Fibroblast of pulmonary artery (primary cell): ENCODE results near the gene UBTF.

Experiments used
- DNase-seq: peaks from one replicate; pipeline ENCODE4 v3.0.0-alpha.2; 2010; ENCODE audit warnings: low read depth
- H3K4me3 ChIP-seq: replicated peaks from 2 replicates; pipeline ENCODE4 v1.5.1; 2011; ENCODE audit warnings: low read depth, mild to moderate bottlenecking, control low read depth, low read length, moderate library complexity
- TF ChIP-seq, protein P1 (sequence below): IDR thresholded peaks from 2 replicates; pipeline ENCODE4 v1.5.1; 2011; ENCODE audit warnings: mild to moderate bottlenecking, control low read depth, low read length, inconsistent platforms; ENCODE audit errors: missing control alignments

The UBTF gene

DNA sequence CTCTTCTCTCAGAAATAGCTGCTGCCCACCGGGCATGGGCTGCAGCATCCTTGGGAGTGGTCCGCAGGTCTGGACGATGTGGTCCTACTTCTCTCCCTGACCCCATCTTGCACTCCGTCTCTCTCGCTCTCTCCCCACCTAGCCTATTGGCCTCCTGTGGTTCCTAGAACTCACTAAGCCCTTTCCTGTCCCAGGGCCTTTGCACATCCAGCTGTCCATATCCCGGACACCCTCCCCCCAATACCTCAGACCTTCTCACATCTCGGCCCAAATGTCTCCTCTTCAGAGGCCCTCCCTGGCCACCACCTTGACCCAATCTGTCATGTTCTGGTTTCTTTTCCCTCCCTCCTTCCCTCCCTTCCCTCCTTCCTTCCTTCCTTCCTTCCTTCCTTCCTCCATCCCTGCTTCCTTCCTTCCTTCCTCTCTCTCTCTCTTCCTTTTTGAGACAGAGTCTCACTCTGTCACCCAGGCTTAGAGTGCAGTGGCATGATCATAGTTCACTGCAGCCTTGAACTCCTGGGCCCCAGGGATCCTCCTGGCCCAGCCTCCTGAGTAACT lies 43.9 kb upstream of the UBTF start:
- H3K4me3 ChIP-seq = no peak overlapping the region
- DNase-seq = no peak
- TF ChIP-seq, protein P1, sequence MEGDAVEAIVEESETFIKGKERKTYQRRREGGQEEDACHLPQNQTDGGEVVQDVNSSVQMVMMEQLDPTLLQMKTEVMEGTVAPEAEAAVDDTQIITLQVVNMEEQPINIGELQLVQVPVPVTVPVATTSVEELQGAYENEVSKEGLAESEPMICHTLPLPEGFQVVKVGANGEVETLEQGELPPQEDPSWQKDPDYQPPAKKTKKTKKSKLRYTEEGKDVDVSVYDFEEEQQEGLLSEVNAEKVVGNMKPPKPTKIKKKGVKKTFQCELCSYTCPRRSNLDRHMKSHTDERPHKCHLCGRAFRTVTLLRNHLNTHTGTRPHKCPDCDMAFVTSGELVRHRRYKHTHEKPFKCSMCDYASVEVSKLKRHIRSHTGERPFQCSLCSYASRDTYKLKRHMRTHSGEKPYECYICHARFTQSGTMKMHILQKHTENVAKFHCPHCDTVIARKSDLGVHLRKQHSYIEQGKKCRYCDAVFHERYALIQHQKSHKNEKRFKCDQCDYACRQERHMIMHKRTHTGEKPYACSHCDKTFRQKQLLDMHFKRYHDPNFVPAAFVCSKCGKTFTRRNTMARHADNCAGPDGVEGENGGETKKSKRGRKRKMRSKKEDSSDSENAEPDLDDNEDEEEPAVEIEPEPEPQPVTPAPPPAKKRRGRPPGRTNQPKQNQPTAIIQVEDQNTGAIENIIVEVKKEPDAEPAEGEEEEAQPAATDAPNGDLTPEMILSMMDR = no peak

DNA sequence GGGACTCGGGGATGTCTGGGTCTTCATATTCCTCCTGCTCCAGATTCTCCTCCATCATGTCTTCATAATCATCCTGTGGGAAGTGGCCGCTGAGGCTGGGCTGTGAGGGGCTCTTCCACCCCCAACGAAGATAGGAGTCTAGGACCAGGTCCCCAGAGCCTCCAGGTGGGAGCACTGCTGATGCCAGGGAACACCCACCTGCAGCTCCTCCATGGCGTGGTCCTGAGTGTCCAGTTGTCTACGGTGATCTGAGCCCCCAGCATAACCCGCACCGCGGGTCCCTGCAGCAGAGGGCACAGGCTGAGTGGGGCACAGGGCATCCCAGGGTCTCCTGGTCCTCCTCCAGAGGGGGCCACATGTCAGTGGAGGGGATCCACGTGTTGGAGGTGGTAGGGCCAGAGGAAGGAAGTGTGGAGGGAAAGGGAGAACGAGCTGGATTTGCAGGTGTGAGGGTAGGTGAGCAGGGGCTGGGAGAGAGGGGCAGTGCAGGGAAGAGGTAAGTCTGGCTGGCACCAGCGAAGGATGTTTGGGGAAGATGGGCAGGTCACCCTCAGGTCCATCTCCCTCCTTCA lies 43.3 kb upstream of the UBTF start:
- TF ChIP-seq, protein P1 = no peak
- DNase-seq = no peak
- H3K4me3 ChIP-seq = no peak overlapping the region

DNA sequence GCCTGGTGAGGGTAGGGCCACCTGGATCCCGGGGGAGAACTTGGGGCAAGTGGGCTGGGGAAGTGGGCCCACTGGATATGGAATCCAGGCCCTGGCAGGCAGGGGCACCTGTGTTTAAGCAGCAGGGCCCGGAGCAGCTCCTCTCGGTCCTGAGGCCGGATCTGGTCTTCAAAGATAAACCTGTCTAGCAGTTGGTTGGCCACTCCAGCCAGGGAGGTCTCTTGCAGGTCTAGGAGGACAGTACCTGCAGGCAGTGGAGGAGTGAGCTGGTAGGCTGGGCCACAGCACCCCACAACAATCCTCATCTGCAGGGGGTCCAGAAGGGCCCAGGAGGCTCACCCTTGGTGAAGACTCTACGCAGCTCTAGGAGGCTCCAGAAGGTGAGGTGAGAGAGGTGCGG lies 40.8 kb upstream of the UBTF start:
- H3K4me3 ChIP-seq = no peak overlapping the region
- no peak for DNase-seq
- TF ChIP-seq, protein P1 = no peak

DNA sequence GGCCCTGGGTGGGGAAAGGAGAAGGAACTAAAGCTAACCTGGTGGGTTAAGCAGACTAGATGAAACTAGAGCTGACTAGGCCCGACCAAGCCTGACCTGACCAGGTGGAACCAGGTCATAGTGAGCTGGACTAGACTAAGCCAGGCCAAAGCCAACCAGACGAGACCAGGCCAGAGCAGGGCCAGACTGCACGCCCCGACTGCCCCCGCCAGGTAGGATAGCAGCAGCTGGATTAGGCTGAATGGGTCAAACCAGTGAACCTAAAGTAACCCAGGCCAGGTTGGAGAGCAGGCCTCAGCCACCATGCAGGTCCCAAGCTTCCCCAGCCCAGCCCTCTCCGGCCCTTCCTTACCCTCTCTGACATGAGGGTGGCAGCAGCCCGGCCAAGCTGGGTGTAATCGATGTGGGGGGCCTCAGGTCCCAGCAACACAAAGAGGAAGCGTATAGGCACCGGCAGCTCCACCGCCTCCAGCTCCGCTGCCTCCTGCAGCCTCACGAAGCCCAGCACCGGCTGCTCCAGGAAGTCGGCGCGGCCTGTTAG lies 39.4 kb upstream of the UBTF start:
- TF ChIP-seq, protein P1 = no peak
- H3K4me3 ChIP-seq = no peak overlapping the region
- no peak for DNase-seq

DNA sequence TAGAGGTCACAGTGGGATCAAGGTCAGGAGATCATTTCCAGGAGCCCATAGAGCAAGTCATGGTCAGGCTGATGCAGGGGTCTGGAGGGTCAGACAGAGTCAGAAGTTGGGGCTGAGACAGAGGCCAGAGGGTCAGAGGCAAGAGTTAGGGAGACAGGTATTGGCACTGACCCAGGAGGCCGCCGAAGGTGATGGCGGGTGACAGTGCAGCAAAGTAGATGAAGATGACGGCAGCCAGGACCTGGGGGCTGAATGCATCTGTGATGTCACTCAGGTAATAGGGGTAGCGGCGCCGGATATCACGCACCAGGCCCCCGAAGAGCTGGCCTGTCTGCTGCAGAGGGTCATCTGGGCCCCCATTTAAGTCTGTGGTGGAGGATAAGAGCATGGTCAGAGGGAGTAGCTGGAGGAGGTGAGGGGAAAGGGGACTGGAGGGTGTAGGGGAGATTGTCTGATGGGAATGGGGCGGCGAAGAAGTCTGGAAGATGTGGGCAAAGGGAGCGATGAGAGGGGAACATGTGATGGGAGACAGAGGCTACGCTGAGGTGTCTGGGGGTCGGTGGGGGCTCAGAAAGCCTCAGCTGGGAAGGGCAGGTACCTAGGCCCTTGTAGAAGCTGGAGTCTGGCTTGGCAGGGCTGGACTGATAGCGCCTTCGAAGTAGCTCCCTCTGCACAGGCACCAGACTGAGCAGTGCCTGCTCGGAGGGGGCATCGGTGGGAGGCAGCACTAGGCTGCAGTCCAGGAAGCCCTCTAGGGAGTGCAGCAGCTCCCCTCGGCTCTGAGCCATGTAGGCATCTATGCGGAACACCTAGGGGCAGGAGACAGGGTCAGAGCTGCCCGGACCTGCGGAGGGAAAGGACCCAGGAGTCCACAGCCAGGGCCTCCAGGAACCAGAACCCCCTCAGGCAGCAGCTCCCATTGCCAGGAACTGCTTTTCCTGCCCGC lies 38.6 kb upstream of the UBTF start:
- TF ChIP-seq, protein P1 = no peak
- H3K4me3 ChIP-seq = no peak overlapping the region

DNA sequence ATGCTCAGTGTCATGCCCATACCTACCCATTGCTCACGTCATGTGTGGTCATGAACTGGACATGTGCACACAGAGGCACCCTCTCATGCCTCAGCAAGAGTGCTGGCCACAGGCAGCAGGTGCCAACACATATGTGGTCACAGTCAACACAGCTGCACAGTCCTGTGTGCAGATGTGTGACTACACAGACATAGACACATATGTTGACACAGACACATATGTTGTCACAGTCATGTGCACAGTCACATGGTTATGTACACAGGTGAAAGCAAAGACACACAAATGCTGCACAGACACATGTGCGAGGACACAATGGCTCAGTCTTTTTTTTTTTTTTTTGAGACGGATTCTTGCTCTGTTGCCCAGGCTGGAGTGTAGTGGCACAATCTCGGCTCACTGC lies 37.2 kb upstream of the UBTF start:
- no peak overlapping the region for H3K4me3 ChIP-seq
- TF ChIP-seq, protein P1 = no peak

More for the DNA sequence above, 38.6 kb upstream of the UBTF start:
- DNase-seq = no peak

More for the DNA sequence above, 37.2 kb upstream of the UBTF start:
- DNase-seq = no peak
